ENCODE data around the gene RNF34. TPM values are rescaled to one million over a fixed set of nuclear protein-coding genes. Genes with fewer than 3 reads are reported as not detected.

The RNF34 gene
- total and polyA plus RNA-seq, 2 of the 13 experiments (the other 11 are each of a cell fraction or from before 2014, with no cell fraction given): 36.8 to 53.2 TPM

- TF ChIP-seq ELK4 (CRISPR knock-in tag; IDR thresholded peaks at IDR 0.05; ENCODE audit: borderline replicate concordance): no peak
- no peak for TF ChIP-seq ZNF496 (CRISPR knock-in tag; IDR thresholded peaks at IDR 0.05; ENCODE audit: insufficient replicate concordance)
- no peak for TF ChIP-seq ZNF512 (CRISPR knock-in tag; IDR thresholded peaks at IDR 0.05)
- TF ChIP-seq ZBTB7B (CRISPR knock-in tag; IDR thresholded peaks at IDR 0.05): no peak
- no peak for TF ChIP-seq IRX3 (CRISPR knock-in tag; IDR thresholded peaks at IDR 0.05; ENCODE audit: borderline replicate concordance, low read depth)
- no peak for TF ChIP-seq THYN1 (CRISPR knock-in tag; IDR thresholded peaks at IDR 0.05; ENCODE audit: borderline replicate concordance, low read depth)
Measured at GRCh38 chr12:121376754-121377697, 22.9 kb upstream of the RNF34 start (continued).

- Histone ChIP-seq H3K4me3 (replicated peaks in 1 of 3; ENCODE audit: insufficient read depth in 1 of 3, low read depth in 2 of 3, low read length in 3 of 3) (no peak overlapping the region), H3K36me3 (replicated peaks in 1 of 2; ENCODE audit: control insufficient read depth in 1 of 2, insufficient read depth in 2 of 2, low read length in 2 of 2) (no peaks in the 10 kb centered on the region), H4K20me1 (ENCODE audit: insufficient read depth, low read length) (no peaks in the 10 kb centered on the region), H3K27ac (ENCODE audit: extremely low read length, insufficient read depth, low read length) (no peak overlapping the region), H3K9ac (ENCODE audit: insufficient read depth, low read depth, low read length) (no peak overlapping the region), H3K27me3 (ENCODE audit: control insufficient read depth in 1 of 2, insufficient read depth in 2 of 2, low read length in 2 of 2) (no peaks in the 10 kb centered on the region), H3K4me2 (ENCODE audit: low read depth, low read length) (no peak overlapping the region), H3K4me1 (ENCODE audit: insufficient read depth, low read length) (peaks cover 31% of the 10 kb centered on the region), H2AFZ (ENCODE audit: low read length) (no peak overlapping the region), H3K9me3 (ENCODE audit: low read length) (no peaks in the 10 kb centered on the region), H3K79me2 (ENCODE audit: insufficient read depth, low read length) (no peaks in the 10 kb centered on the region)
- intact Hi-C loops (cut with micrococcal nuclease; ENCODE audit: unreplicated experiment): no loop called here
- TF ChIP-seq REST (IDR thresholded peaks at IDR 0.05; ENCODE audit: borderline replicate concordance in 1 of 2, low read depth in 1 of 2, low read length in 2 of 2) (no peak), ZNF121 (CRISPR knock-in tag; IDR thresholded peaks at IDR 0.05) (peak; percentile 85), ZNF558 (CRISPR knock-in tag; IDR thresholded peaks at IDR 0.05; ENCODE audit: borderline replicate concordance) (no peak)
- FAIRE-seq (no peak), DNase-seq (ENCODE audit: low spot score) (no peak), ATAC-seq (no peak)
- 26% methylated on average over 5 of the region's 5 CpGs for WGBS (ENCODE audit: low lambda C conversion rate)
- no TSS peak for BruUV-seq (replicated peaks)
- ChIA-PET POLR2A (interaction anchor here (0.7 to 3.0 kb wide), 2 partner anchors 22 to 31 kb away, joined by 4 to 18 read pairs; partner anchors contain the start of gene RNF34), CTCF (ENCODE audit: low intra/inter-chr PET ratio, low total read pairs) (no interaction called here)
- in situ Hi-C loops (cut with HindIII; ENCODE audit: extremely low pct_ligation_motif_present, low pct_unique_long_range_greater_than_20kb): no loop called here
Measured at GRCh38 chr12:121378736-121379135, 21.2 kb upstream of the RNF34 start.
